Memory B cell (primary cell): ENCODE data around the gene RCAN1.

ENCODE experiments used
- ATAC-seq: fragments of 150-1000 bp; cut with Tn5 transposase; 2 replicates; pipeline ENCODE4 v1.10.0; 2021; ENCODE audit warnings: low read depth, mild to moderate bottlenecking, moderate library complexity
- DNase-seq, 2 donors: peaks; one replicate each; pipeline ENCODE4 v3.0.0; 2022; ENCODE audit warnings: low spot score in 2 of 2
- H3K27ac Mint-ChIP-seq: one replicate; pipeline ENCODE4 v1.8.0; 2022; ENCODE audit warnings: mild to moderate bottlenecking, moderate library complexity, mixed read lengths
- H3K27me3 Mint-ChIP-seq: one replicate; pipeline ENCODE4 v1.8.0; 2022; ENCODE audit warnings: mixed read lengths
- H3K36me3 Mint-ChIP-seq: one replicate; pipeline ENCODE4 v1.8.0; 2022; ENCODE audit warnings: mild to moderate bottlenecking, mixed read lengths
- H3K4me1 Mint-ChIP-seq: one replicate; pipeline ENCODE4 v1.8.0; 2022; ENCODE audit warnings: mixed read lengths
- H3K4me3 Mint-ChIP-seq: one replicate; pipeline ENCODE4 v1.8.0; 2022; ENCODE audit warnings: mild to moderate bottlenecking, moderate library complexity, mixed read lengths
- H3K9me3 Mint-ChIP-seq: one replicate; pipeline ENCODE4 v1.8.0; 2022; ENCODE audit warnings: mixed read lengths

RCAN1 gene

GRCh38 chr21:34522284-34522683, 92.6 kb downstream of the RCAN1 start:
- no peak overlapping the region for H3K27ac Mint-ChIP-seq
- H3K4me1 Mint-ChIP-seq = peaks cover 5% of the 10 kb centered on the region

GRCh38 chr21:34521561-34521960, 93.4 kb downstream of the RCAN1 start:
- Mint-ChIP-seq H3K27me3 (no peaks in the 10 kb centered on the region), H3K36me3 (peaks cover 9% of the 10 kb centered on the region), H3K9me3 (no peaks in the 10 kb centered on the region), H3K27ac (no peak overlapping the region), H3K4me1 (peaks cover 3% of the 10 kb centered on the region), H3K4me3 (no peak overlapping the region)
- DNase-seq = no peak
- no peak for ATAC-seq

More at GRCh38 chr21:34522284-34522683, 92.6 kb downstream of the RCAN1 start:
- DNase-seq = no peak
- no peak for ATAC-seq
- H3K9me3 Mint-ChIP-seq = no peaks in the 10 kb centered on the region
- no peaks in the 10 kb centered on the region for H3K27me3 Mint-ChIP-seq
- peaks cover 9% of the 10 kb centered on the region for H3K36me3 Mint-ChIP-seq
- H3K4me3 Mint-ChIP-seq = no peak overlapping the region

DNA sequence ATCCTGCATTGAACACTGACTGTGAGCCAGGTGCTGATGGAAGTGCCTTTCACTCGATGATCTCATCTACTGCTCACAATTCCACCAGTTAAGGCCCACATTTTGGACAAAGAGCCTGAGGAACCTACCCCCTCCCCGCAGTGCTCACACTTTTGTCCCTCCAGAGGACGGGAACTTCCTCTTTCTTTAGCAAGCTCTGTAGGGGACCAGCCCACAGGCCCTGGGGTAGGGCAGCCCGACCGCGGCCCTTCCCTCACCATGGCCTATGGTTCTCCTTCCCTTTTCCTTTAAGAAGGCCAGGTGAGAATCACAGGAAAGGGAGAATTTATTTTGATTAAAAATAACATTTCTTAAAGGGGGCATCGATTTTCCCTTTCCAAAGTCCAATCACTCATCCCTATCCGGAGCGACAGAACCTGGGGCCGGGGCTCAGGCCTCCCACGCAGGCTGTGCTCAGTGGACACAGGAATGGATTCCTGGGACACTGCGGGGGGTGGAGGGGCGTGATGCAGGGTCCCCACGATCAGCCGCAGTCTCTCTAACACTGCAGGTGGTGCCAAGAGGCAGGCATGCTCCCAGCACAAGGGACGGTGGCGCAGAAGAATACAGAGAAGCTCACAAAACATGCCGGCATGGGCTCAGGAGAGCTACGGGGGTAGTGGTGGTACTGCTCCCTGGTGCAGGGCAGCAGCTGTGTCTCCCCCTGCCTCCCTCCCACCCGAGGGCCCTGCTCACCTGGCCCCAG, 94.0 kb downstream of the RCAN1 start:
- DNase-seq (no peak), ATAC-seq (no peak)
- H3K4me3 Mint-ChIP-seq = no peak overlapping the region
- H3K36me3 Mint-ChIP-seq = peaks cover 9% of the 10 kb centered on the region
- no peak overlapping the region for H3K27ac Mint-ChIP-seq
- no peaks in the 10 kb centered on the region for H3K9me3 Mint-ChIP-seq
- H3K27me3 Mint-ChIP-seq = no peaks in the 10 kb centered on the region
- H3K4me1 Mint-ChIP-seq = no peaks in the 10 kb centered on the region

DNA sequence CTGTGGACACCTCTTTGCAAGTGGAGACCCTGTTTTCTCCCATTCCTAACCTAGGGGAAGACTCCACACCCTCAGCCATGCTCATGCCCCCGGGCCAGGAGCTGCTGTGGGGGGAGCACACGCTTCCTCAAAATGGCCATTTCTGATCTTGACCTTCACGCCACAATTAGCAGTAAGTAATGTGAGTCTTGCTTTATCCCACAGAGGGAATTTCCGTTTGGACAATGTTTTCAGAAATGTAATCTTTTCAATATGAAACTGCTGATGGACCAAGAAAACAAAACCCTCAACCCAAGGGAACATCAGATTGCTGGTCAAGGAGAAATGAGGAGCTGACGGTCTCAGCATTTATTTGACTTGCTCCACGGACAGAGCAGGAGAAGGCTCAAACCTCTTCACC, 94.6 kb downstream of the RCAN1 start:
- ATAC-seq (no peak), DNase-seq (no peak)
- H3K4me1 Mint-ChIP-seq = no peaks in the 10 kb centered on the region
- H3K4me3 Mint-ChIP-seq = no peak overlapping the region
- no peaks in the 10 kb centered on the region for H3K9me3 Mint-ChIP-seq
- H3K36me3 Mint-ChIP-seq = peaks cover 9% of the 10 kb centered on the region
- no peak overlapping the region for H3K27ac Mint-ChIP-seq
- no peaks in the 10 kb centered on the region for H3K27me3 Mint-ChIP-seq

DNA sequence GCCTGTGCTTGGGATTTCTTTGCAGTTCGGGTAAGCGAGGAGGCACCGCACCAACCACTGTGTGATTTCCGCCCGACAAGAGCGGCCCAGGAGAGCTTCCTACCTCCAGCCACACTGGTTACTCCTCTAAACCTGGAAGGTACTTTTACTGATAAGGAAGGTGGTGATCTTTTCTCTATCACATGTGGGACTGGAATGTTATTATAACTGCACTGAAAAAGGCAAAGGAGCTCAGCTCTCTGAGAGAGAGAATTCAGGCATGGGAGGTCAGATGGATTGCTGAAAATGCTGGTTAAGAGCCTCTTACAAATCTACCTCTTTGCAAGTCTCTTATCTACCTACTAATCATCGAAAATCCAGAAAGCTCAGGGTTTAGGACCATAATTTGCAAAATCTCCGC, 95.2 kb downstream of the RCAN1 start:
- no peaks in the 10 kb centered on the region for H3K4me1 Mint-ChIP-seq
- ATAC-seq = no peak
- no peaks in the 10 kb centered on the region for H3K9me3 Mint-ChIP-seq
- no peaks in the 10 kb centered on the region for H3K27me3 Mint-ChIP-seq
- peaks cover 9% of the 10 kb centered on the region for H3K36me3 Mint-ChIP-seq
- H3K4me3 Mint-ChIP-seq = no peak overlapping the region
- DNase-seq = no peak
- H3K27ac Mint-ChIP-seq = no peak overlapping the region

DNA sequence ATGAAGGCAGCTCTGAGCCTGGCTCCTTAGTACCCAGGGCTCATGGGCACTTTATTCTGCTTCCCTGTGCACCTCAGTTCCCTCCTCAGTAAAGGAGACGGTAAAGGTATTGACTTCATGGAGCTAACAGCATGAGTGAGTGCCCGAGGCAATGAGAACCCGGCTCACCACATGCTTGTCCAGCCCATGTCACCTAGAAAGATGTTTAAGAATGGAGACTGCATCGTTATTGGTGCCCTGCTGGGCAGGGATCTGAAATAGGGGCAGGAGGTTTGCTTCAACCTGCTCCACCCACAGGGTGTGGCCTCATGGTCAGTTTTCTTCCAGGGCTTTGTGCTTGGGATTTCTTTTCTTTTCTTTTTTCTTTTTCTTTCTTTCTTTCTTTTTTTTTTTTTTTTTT, 95.9 kb downstream of the RCAN1 start:
- Mint-ChIP-seq H3K4me3 (no peak overlapping the region), H3K4me1 (no peaks in the 10 kb centered on the region), H3K27ac (no peak overlapping the region), H3K9me3 (no peaks in the 10 kb centered on the region), H3K36me3 (peaks cover 9% of the 10 kb centered on the region), H3K27me3 (no peaks in the 10 kb centered on the region)
- DNase-seq = no peak
- ATAC-seq = no peak

DNA sequence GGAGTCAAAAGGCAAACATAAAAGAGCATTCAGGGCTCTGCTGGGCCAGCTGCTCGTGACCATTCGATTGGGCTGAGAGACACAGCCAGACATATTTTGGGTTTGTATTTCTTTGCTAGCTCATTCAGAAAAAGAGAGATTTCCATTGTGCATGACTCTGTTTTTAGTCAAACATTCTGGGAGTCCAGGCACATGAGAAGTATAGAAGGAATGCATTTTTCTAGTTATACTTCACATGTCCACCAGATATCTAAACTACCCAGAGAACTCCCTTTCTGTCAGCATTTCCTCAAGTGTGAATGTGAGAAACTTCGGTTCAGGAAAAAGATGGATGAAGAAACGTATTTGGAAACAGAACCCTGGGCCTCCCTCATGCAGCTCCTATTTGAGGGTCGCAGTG, 96.6 kb downstream of the RCAN1 start:
- no peak for ATAC-seq
- Mint-ChIP-seq H3K36me3 (peaks cover 9% of the 10 kb centered on the region), H3K4me3 (no peak overlapping the region), H3K9me3 (no peaks in the 10 kb centered on the region), H3K27me3 (no peaks in the 10 kb centered on the region), H3K27ac (no peak overlapping the region), H3K4me1 (no peaks in the 10 kb centered on the region)
- DNase-seq = no peak

- Mint-ChIP-seq H3K27ac (no peak overlapping the region), H3K36me3 (peaks cover 9% of the 10 kb centered on the region), H3K4me1 (no peaks in the 10 kb centered on the region), H3K27me3 (no peaks in the 10 kb centered on the region), H3K9me3 (no peaks in the 10 kb centered on the region), H3K4me3 (no peak overlapping the region)
- peak; percentile 52 for ATAC-seq
- no peak for DNase-seq
Observed at GRCh38 chr21:34517491-34518245, 97.2 kb downstream of the RCAN1 start.

- no peak overlapping the region for H3K4me3 Mint-ChIP-seq
- no peak overlapping the region for H3K27ac Mint-ChIP-seq
- no peak for DNase-seq
- H3K36me3 Mint-ChIP-seq = peaks cover 9% of the 10 kb centered on the region
- ATAC-seq = no peak
- H3K27me3 Mint-ChIP-seq = no peaks in the 10 kb centered on the region
- no peaks in the 10 kb centered on the region for H3K9me3 Mint-ChIP-seq
- no peaks in the 10 kb centered on the region for H3K4me1 Mint-ChIP-seq
Observed at GRCh38 chr21:34517039-34517438, 97.9 kb downstream of the RCAN1 start.

GRCh38 chr21:34514576-34515115, 100.3 kb downstream of the RCAN1 start:
- Mint-ChIP-seq H3K4me3 (no peak overlapping the region), H3K27ac (no peak overlapping the region), H3K9me3 (no peaks in the 10 kb centered on the region), H3K36me3 (peaks cover 5% of the 10 kb centered on the region), H3K27me3 (peaks cover 5% of the 10 kb centered on the region), H3K4me1 (no peaks in the 10 kb centered on the region)
- ATAC-seq (no peak), DNase-seq (no peak)

- H3K4me3 Mint-ChIP-seq = no peak overlapping the region
- peaks cover 5% of the 10 kb centered on the region for H3K27me3 Mint-ChIP-seq
- DNase-seq (no peak), ATAC-seq (no peak)
- H3K36me3 Mint-ChIP-seq = peaks cover 4% of the 10 kb centered on the region
- no peaks in the 10 kb centered on the region for H3K9me3 Mint-ChIP-seq
- no peak overlapping the region for H3K27ac Mint-ChIP-seq
- H3K4me1 Mint-ChIP-seq = no peaks in the 10 kb centered on the region
Observed at GRCh38 chr21:34513129-34513675, 101.7 kb downstream of the RCAN1 start.

- ATAC-seq (no peak), DNase-seq (no peak)
- no peaks in the 10 kb centered on the region for H3K36me3 Mint-ChIP-seq
- H3K9me3 Mint-ChIP-seq = no peaks in the 10 kb centered on the region
- no peak within 1 kb of the TSS for H3K27ac Mint-ChIP-seq
- no peaks in the 10 kb centered on the region for H3K4me1 Mint-ChIP-seq
- H3K27me3 Mint-ChIP-seq = peaks cover 5% of the 10 kb centered on the region
- H3K4me3 Mint-ChIP-seq = no peak within 1 kb of the TSS
Observed at GRCh38 chr21:34511787-34512455, 103.0 kb downstream of the RCAN1 start, which contains the start of gene KCNE1. Gene KCNE1 (minus strand): TSS chr21:34512210. CDS start chr21:34449634, 62,576 bp downstream.

GRCh38 chr21:34511181-34511580, 103.7 kb downstream of the RCAN1 start:
- peaks cover 5% of the 10 kb centered on the region for H3K27me3 Mint-ChIP-seq
- DNase-seq = no peak
- no peaks in the 10 kb centered on the region for H3K4me1 Mint-ChIP-seq
- H3K36me3 Mint-ChIP-seq = no peaks in the 10 kb centered on the region
- no peak for ATAC-seq
- H3K4me3 Mint-ChIP-seq = no peak overlapping the region
- no peak overlapping the region for H3K27ac Mint-ChIP-seq
- H3K9me3 Mint-ChIP-seq = no peaks in the 10 kb centered on the region
